Mammary epithelial cell (primary cell): ENCODE data around the gene SH3RF3.

ENCODE experiments used
- EZH2 ChIP-seq: IDR thresholded peaks from 2 replicates; pipeline ENCODE4 v1.6.1; 2012; ENCODE audit warnings: low read length, inconsistent platforms, borderline replicate concordance
- TF ChIP-seq, protein P1 (sequence below), 2 donors: IDR thresholded peaks in 1 of 2; conservative IDR thresholded peaks in 1 of 2; 2 replicates each; pipeline ENCODE4 v1.5.1; 2011 to 2012; ENCODE audit warnings: inconsistent platforms in 2 of 2, low read length in 2 of 2, mild to moderate bottlenecking in 2 of 2, control low read depth in 1 of 2, low read depth in 1 of 2; ENCODE audit not compliant: insufficient read depth in 1 of 2; ENCODE audit errors: extremely low read depth in 1 of 2

DNA sequence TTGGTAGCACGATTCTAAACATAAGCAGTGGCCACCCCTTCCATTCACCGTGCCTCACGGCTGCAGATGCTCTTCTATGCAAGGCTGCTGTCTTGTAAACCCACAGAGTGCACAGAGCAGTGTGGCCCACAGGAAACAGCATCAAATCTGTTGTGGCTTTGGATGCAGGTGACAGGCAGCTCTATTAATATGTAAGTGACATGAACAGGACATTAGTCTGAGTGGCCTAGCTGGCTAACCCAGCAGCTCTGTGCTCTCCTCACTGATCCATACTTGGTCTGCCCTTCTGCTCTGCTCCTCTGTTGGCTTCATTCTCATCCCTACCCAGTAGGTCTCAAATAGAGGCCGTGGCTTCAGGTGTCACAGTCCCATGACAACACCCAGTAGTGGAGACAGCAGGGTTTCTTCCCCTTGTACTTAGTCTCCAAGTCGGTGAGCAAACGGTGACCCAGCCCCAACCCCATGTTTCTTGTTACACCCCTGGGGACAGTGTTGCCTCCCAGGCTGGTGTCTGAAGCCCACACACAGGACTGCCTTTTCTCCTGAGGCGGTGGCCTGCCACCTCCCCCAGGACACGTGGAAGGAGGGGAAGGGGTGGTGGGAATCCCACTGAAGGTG is 5.8 kb downstream of the SH3RF3 start:
- TF ChIP-seq, protein P1, sequence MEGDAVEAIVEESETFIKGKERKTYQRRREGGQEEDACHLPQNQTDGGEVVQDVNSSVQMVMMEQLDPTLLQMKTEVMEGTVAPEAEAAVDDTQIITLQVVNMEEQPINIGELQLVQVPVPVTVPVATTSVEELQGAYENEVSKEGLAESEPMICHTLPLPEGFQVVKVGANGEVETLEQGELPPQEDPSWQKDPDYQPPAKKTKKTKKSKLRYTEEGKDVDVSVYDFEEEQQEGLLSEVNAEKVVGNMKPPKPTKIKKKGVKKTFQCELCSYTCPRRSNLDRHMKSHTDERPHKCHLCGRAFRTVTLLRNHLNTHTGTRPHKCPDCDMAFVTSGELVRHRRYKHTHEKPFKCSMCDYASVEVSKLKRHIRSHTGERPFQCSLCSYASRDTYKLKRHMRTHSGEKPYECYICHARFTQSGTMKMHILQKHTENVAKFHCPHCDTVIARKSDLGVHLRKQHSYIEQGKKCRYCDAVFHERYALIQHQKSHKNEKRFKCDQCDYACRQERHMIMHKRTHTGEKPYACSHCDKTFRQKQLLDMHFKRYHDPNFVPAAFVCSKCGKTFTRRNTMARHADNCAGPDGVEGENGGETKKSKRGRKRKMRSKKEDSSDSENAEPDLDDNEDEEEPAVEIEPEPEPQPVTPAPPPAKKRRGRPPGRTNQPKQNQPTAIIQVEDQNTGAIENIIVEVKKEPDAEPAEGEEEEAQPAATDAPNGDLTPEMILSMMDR (conservative IDR thresholded peaks at IDR 0.05 in 1 of 2, IDR thresholded peaks at IDR 0.05 in 1 of 2; ENCODE audit: extremely low read depth in 1 of 2, insufficient read depth in 1 of 2, low read depth in 1 of 2, low read length in 2 of 2), result no peak
- no peak for TF ChIP-seq EZH2
